C4-2B (cell line): ENCODE data around the gene CLEC2D.

Experiments
- ZFX ChIP-seq: fragments of 450-650 bp; IDR thresholded peaks from 2 replicates; pipeline ENCODE4 v1.6.1; 2017
- TF ChIP-seq, protein P1 (sequence below): fragments of 450-650 bp; conservative IDR thresholded peaks from 2 replicates; pipeline ENCODE4 v1.5.1; 2017; ENCODE audit warnings: mild to moderate bottlenecking

DNA sequence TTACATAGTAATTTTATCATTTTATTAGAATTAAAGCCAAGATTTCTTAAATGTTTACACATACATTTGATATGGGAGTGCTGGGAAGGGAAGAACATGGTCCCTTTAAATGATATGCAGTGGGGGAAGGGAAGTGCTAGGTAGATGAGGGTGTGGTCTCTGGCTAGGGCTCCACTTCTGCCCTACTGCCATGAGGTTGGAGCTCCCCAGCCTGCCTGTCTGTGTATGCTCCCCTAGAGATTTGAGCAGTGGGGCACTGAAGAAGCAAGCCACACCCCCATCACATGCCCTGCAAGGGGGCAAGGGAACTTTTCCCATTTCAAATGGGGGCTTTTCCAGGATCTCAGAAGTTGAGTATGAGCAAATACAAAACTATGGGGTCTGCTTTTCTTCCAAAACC lies 37.8 kb downstream of the CLEC2D start:
- TF ChIP-seq, protein P1, sequence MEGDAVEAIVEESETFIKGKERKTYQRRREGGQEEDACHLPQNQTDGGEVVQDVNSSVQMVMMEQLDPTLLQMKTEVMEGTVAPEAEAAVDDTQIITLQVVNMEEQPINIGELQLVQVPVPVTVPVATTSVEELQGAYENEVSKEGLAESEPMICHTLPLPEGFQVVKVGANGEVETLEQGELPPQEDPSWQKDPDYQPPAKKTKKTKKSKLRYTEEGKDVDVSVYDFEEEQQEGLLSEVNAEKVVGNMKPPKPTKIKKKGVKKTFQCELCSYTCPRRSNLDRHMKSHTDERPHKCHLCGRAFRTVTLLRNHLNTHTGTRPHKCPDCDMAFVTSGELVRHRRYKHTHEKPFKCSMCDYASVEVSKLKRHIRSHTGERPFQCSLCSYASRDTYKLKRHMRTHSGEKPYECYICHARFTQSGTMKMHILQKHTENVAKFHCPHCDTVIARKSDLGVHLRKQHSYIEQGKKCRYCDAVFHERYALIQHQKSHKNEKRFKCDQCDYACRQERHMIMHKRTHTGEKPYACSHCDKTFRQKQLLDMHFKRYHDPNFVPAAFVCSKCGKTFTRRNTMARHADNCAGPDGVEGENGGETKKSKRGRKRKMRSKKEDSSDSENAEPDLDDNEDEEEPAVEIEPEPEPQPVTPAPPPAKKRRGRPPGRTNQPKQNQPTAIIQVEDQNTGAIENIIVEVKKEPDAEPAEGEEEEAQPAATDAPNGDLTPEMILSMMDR: no peak
- no peak for TF ChIP-seq ZFX
